HepG2 (cell line): ENCODE results near the gene TNK1. TPM values are rescaled to one million over a fixed set of nuclear protein-coding genes. Genes with fewer than 3 reads are reported as not detected.

Source experiments
- DMAP1 ChIP-seq: IDR thresholded peaks from 2 replicates; pipeline ENCODE4 v1.6.1; 2016
- HNRNPL ChIP-seq: fragments of 200-400 bp; formaldehyde crosslinking; IDR thresholded peaks from 2 replicates; pipeline ENCODE4 v1.6.1; 2017; ENCODE audit warnings: mild to moderate bottlenecking, low read depth, low read length
- MAZ ChIP-seq, 2 experiments: sonication (generic) in 1 of 2; formaldehyde crosslinking in 1 of 2; IDR thresholded peaks; 2 replicates each; pipeline versions ENCODE4 v1.5.0 to v1.6.1; 2012 to 2020; ENCODE audit warnings: low read depth in 2 of 2, mild to moderate bottlenecking in 2 of 2, borderline replicate concordance in 1 of 2, improper control_type of control experiment in 1 of 2, low read length in 1 of 2, missing genetic modification reagents in 1 of 2, moderate library complexity in 1 of 2
- MZF1 ChIP-seq: sonication (generic); formaldehyde crosslinking; IDR thresholded peaks from 2 replicates; pipeline ENCODE4 v1.8.1; 2023; ENCODE audit warnings: mild to moderate bottlenecking, missing genetic modification reagents, borderline replicate concordance
- RCOR2 ChIP-seq: IDR thresholded peaks from 2 replicates; pipeline ENCODE4 v1.6.1; 2016; ENCODE audit warnings: missing biosample characterization, missing genetic modification reagents
- SMAD1 ChIP-seq: sonication (generic); formaldehyde crosslinking; IDR thresholded peaks from 2 replicates; pipeline ENCODE4 v1.4.0; 2020; ENCODE audit warnings: missing genetic modification reagents, low read depth, mild to moderate bottlenecking, borderline replicate concordance
- SMAD3 ChIP-seq: sonication (generic); formaldehyde crosslinking; IDR thresholded peaks from 2 replicates; pipeline ENCODE4 v1.4.0; 2020; ENCODE audit warnings: missing genetic modification reagents
- THAP9 ChIP-seq: sonication (generic); formaldehyde crosslinking; IDR thresholded peaks from 2 replicates; pipeline ENCODE4; 2020; ENCODE audit warnings: missing genetic modification reagents, mild to moderate bottlenecking, borderline replicate concordance
- ZBTB1 ChIP-seq: sonication (generic); formaldehyde crosslinking; IDR thresholded peaks from 2 replicates; pipeline ENCODE4 v1.4.0; 2020; ENCODE audit warnings: missing genetic modification reagents, borderline replicate concordance
- ZBTB38 ChIP-seq: sonication (generic); formaldehyde crosslinking; IDR thresholded peaks from 2 replicates; pipeline ENCODE4 v1.5.1; 2020; ENCODE audit warnings: mild to moderate bottlenecking, missing genetic modification reagents
- ZC3H4 ChIP-seq: sonication (generic); formaldehyde crosslinking; IDR thresholded peaks from 2 replicates; pipeline ENCODE4 v1.4.0; 2020; ENCODE audit warnings: missing genetic modification reagents, borderline replicate concordance
- ZFP62 ChIP-seq: sonication (generic); formaldehyde crosslinking; IDR thresholded peaks from 2 replicates; pipeline ENCODE4 v1.4.0; 2020; ENCODE audit warnings: missing genetic modification reagents
- ZKSCAN5 ChIP-seq: sonication (generic); formaldehyde crosslinking; IDR thresholded peaks from 2 replicates; pipeline ENCODE4 v1.5.1; 2020; ENCODE audit warnings: mild to moderate bottlenecking, missing genetic modification reagents
- ZNF260 ChIP-seq: sonication (generic); formaldehyde crosslinking; IDR thresholded peaks from 2 replicates; pipeline ENCODE4 v1.4.0; 2020; ENCODE audit warnings: missing genetic modification reagents, low read depth, mild to moderate bottlenecking, borderline replicate concordance
- ZNF264 ChIP-seq: sonication (generic); formaldehyde crosslinking; IDR thresholded peaks from 2 replicates; pipeline ENCODE4 v1.4.0; 2020; ENCODE audit warnings: missing genetic modification reagents
- ZNF761 ChIP-seq: sonication (generic); formaldehyde crosslinking; conservative IDR thresholded peaks from 2 replicates; pipeline ENCODE4 v1.4.0; 2020; ENCODE audit warnings: mild to moderate bottlenecking, missing genetic modification reagents
- ZSCAN21 ChIP-seq: sonication (generic); formaldehyde crosslinking; IDR thresholded peaks from 2 replicates; pipeline ENCODE4 v1.8.0; 2022; ENCODE audit warnings: mild to moderate bottlenecking, missing genetic modification reagents, moderate library complexity, borderline replicate concordance
- polyA plus RNA-seq, 8 experiments: library from polyadenylated mRNA; depleted of rRNA in 3 of 8; stranded (reverse) in 7 of 8; unstranded in 1 of 8; fragments of >200 nt; fragmentation: Illumina TruSeq in 4 of 8; extraction: Trizol in 4 of 8; gene quantifications; 2 replicates each; pipeline versions ENCODE4 v1.2.1 to v1.2.3, GENCODE V29; 2011 to 2016; ENCODE audit warnings: low read depth in 4 of 8, missing spikeins in 1 of 8, mixed read lengths in 1 of 8; ENCODE audit not compliant: insufficient read depth in 1 of 8
- total RNA-seq, 5 experiments: library from RNA; depleted of rRNA; stranded (reverse); fragments of >200 nt; fragmentation: Illumina TruSeq; extraction: Trizol; gene quantifications; 2 replicates each; pipeline ENCODE4 v1.2.3, GENCODE V29; 2016; ENCODE audit warnings: low read depth in 1 of 5
- TF ChIP-seq, protein P1 (sequence below): sonication (generic); formaldehyde crosslinking; IDR thresholded peaks from 2 replicates; pipeline ENCODE4 v1.8.1; 2023; ENCODE audit warnings: mild to moderate bottlenecking, moderate library complexity, missing genetic modification reagents
- TF ChIP-seq, protein P2 (sequence below): sonication (generic); formaldehyde crosslinking; conservative IDR thresholded peaks from 2 replicates; pipeline ENCODE4 v1.4.0; 2020; ENCODE audit warnings: missing genetic modification reagents

Gene TNK1
- total and polyA plus RNA-seq, 2 of the 13 experiments (the other 11 are each of a cell fraction or from before 2014, with no cell fraction given): 2.0 to 3.5 TPM

- TF ChIP-seq THAP9 (CRISPR knock-in tag): peak; percentile 47; the same call in 1 of the 2 replicates
- TF ChIP-seq, protein P1, sequence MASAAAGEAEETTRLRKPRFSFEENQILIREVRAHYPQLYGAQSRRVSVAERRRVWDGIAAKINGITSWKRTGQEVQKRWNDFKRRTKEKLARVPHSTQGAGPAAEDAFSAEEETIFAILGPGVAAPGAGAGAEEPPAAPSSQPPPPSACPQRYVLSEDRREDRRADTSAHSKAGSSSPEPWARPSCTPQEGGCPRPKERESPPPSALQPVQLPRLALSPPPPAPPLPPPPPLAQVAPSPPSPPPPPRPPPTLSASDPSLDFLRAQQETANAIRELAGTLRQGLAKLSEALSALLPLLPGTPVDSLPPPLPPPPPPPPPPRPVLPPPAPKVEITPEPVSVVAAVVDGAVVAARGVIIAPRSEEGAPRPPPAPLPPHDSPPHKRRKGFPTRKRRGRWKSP (CRISPR knock-in tag): peak; percentile 34
- TF ChIP-seq, protein P2, sequence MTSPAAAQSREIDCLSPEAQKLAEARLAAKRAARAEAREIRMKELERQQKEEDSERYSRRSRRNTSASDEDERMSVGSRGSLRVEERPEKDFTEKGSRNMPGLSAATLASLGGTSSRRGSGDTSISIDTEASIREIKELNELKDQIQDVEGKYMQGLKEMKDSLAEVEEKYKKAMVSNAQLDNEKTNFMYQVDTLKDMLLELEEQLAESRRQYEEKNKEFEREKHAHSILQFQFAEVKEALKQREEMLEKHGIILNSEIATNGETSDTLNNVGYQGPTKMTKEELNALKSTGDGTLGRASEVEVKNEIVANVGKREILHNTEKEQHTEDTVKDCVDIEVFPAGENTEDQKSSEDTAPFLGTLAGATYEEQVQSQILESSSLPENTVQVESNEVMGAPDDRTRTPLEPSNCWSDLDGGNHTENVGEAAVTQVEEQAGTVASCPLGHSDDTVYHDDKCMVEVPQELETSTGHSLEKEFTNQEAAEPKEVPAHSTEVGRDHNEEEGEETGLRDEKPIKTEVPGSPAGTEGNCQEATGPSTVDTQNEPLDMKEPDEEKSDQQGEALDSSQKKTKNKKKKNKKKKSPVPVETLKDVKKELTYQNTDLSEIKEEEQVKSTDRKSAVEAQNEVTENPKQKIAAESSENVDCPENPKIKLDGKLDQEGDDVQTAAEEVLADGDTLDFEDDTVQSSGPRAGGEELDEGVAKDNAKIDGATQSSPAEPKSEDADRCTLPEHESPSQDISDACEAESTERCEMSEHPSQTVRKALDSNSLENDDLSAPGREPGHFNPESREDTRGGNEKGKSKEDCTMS (CRISPR knock-in tag): no peak
- TF ChIP-seq ZC3H4: no peak
- peak; percentile 64; the same call in 1 of the 2 replicates for TF ChIP-seq DMAP1 (CRISPR knock-in tag)
- no peak for TF ChIP-seq SMAD3
- no peak for TF ChIP-seq ZBTB1
- no peak for TF ChIP-seq ZKSCAN5 (CRISPR knock-in tag)
- no peak for TF ChIP-seq MZF1 (CRISPR knock-in tag)
- TF ChIP-seq ZSCAN21 (CRISPR knock-in tag): no peak
- no peak for TF ChIP-seq ZFP62
- no peak for TF ChIP-seq RCOR2 (CRISPR knock-in tag)
- TF ChIP-seq MAZ (IDR thresholded peaks at IDR 0.05; ENCODE audit: borderline replicate concordance, low read depth, low read length): peak; percentile 41; the same call in 1 of the 2 replicates
- peak; percentile 86 for TF ChIP-seq MAZ (CRISPR knock-in tag; IDR thresholded peaks at IDR 0.05; ENCODE audit: low read depth)
- no peak for TF ChIP-seq SMAD1 (CRISPR knock-in tag)
- TF ChIP-seq ZBTB38 (CRISPR knock-in tag): peak; percentile 66
- peak; percentile 95 for TF ChIP-seq HNRNPL
- TF ChIP-seq ZNF761 (CRISPR knock-in tag): no peak
- TF ChIP-seq ZNF264: no peak
- no peak for TF ChIP-seq ZNF260 (CRISPR knock-in tag)
These were observed 13.7 kb downstream of the TNK1 start, which contains the start of gene PLSCR3 (continued) for GRCh38 chr17:7394452-7395191.
